GM12878 (cell line): ENCODE data around the gene FLT4. TPM values are rescaled to one million over a fixed set of nuclear protein-coding genes. Genes with fewer than 3 reads are reported as not detected.

Experiments
- ATAC-seq: fragments of 200-7000 bp; cut with Tn5 transposase; 3 replicates; pipeline ENCODE4 v1.9.1; 2020; ENCODE audit warnings: mild to moderate bottlenecking, moderate library complexity
- BruUV-seq: library from RNA; stranded (reverse); fragments of 400-500 nt; replicated peaks from 2 replicates; lab custom pipeline; 2021; lab: Mats Ljungman, UMichigan
- CTCF ChIA-PET: fragments of 300-600 bp; sonication (Branson Sonifier 250); formaldehyde crosslinking; extraction: SDS; loops from one replicate; lab custom pipeline; 2021; ENCODE audit warnings: inconsistent platforms; lab: Yijun Ruan, JAX
- POLR2A ChIA-PET: fragments of 350-600 bp; formaldehyde crosslinking; extraction: SDS; loops from one replicate; lab custom pipeline; 2021; ENCODE audit warnings: inconsistent platforms; lab: Charles Lee
- RAD21 ChIA-PET: fragments of 300-600 bp; sonication (Branson Sonifier 250); formaldehyde crosslinking; loops from one replicate; lab custom pipeline; 2023; ENCODE audit warnings: antibody characterized with exemption; ENCODE audit not compliant: unreplicated experiment; lab: Charles Lee
- SMC1A ChIA-PET: fragments of 300-600 bp; sonication (Branson Sonifier 250); formaldehyde crosslinking; loops from one replicate; lab custom pipeline; 2023; ENCODE audit not compliant: unreplicated experiment, uncharacterized antibody; lab: Charles Lee
- DNase-seq: peaks from one replicate; pipeline ENCODE4 v3.0.0-alpha.2; 2011; ENCODE audit warnings: low read depth, low spot score
- FAIRE-seq: peaks from 3 replicates; lab custom pipeline; 2011; peaks lifted over from hg19 to GRCh38; lab: Jason Lieb, UNC
- H2AFZ ChIP-seq: 2 replicates; pipeline ENCODE4 v1.6.0; 2011; ENCODE audit warnings: low read depth, low read length, control low read depth; ENCODE audit not compliant: control insufficient read depth
- H3K27ac ChIP-seq: 2 replicates; pipeline ENCODE4 v1.5.1; 2011; ENCODE audit warnings: control low read depth; ENCODE audit not compliant: control insufficient read depth, insufficient read depth
- H3K27me3 ChIP-seq, 2 experiments: replicated peaks in 1 of 2; 2 replicates each; pipeline versions ENCODE4 v1.6.0 to v1.6.1; 2011; ENCODE audit warnings: low read length in 1 of 2; ENCODE audit not compliant: control insufficient read depth in 2 of 2, insufficient read depth in 2 of 2
- H3K36me3 ChIP-seq, 2 experiments: 2 replicates each; pipeline ENCODE4 v1.5.1; 2011; ENCODE audit warnings: low read length in 1 of 2; ENCODE audit not compliant: control insufficient read depth in 2 of 2, insufficient read depth in 2 of 2
- H3K4me1 ChIP-seq: 2 replicates; pipeline ENCODE4 v1.6.1; 2011; ENCODE audit warnings: mild to moderate bottlenecking, low read length, moderate library complexity, mixed read lengths; ENCODE audit not compliant: control insufficient read depth, insufficient read depth
- H3K4me2 ChIP-seq: 2 replicates; pipeline ENCODE4 v1.6.0; 2011; ENCODE audit warnings: control low read depth; ENCODE audit not compliant: control insufficient read depth, insufficient read depth
- H3K4me3 ChIP-seq: fragments of 200-600 bp; sonication (generic); 2 replicates; pipeline ENCODE4 v1.5.1; 2016
- H3K79me2 ChIP-seq: 2 replicates; pipeline ENCODE4 v1.6.0; 2011; ENCODE audit warnings: low read length; ENCODE audit not compliant: control insufficient read depth, insufficient read depth
- H3K9ac ChIP-seq: 2 replicates; pipeline ENCODE4 v1.8.0; 2011; ENCODE audit warnings: low read length, control low read depth, mixed read lengths; ENCODE audit not compliant: control insufficient read depth, insufficient read depth
- H3K9me3 ChIP-seq: replicated peaks from 3 replicates; pipeline ENCODE4 v1.5.1; 2011; ENCODE audit warnings: mild to moderate bottlenecking, low read length; ENCODE audit not compliant: control insufficient read depth, insufficient read depth
- H4K20me1 ChIP-seq: 2 replicates; pipeline ENCODE4 v1.6.0; 2011; ENCODE audit not compliant: control insufficient read depth, insufficient read depth
- HCFC1 ChIP-seq: fragments of 150-350 bp; IDR thresholded peaks from 2 replicates; pipeline ENCODE4 v1.6.1; 2014; ENCODE audit warnings: low read length
- IKZF2 ChIP-seq, 2 experiments: fragments of 450-650 bp; IDR thresholded peaks; 2 replicates each; pipeline ENCODE4 v1.6.1; 2017; ENCODE audit warnings: mild to moderate bottlenecking in 2 of 2, moderate library complexity in 2 of 2
- IRF5 ChIP-seq: fragments of 450-650 bp; IDR thresholded peaks from 2 replicates; pipeline ENCODE4 v1.6.1; 2017; ENCODE audit warnings: borderline replicate concordance
- NR2F1 ChIP-seq: fragments of 450-650 bp; conservative IDR thresholded peaks from 2 replicates; pipeline ENCODE4 v1.6.1; 2017; ENCODE audit warnings: mild to moderate bottlenecking
- RELB ChIP-seq: fragments of 450-650 bp; IDR thresholded peaks from 2 replicates; pipeline ENCODE4 v1.6.1; 2017; ENCODE audit warnings: low read depth, mild to moderate bottlenecking, moderate library complexity
- TARDBP ChIP-seq: IDR thresholded peaks from 2 replicates; pipeline ENCODE4 v1.6.1; 2016; ENCODE audit warnings: borderline replicate concordance
- TBL1XR1 ChIP-seq: IDR thresholded peaks from 2 replicates; pipeline ENCODE4 v1.6.1; 2012; ENCODE audit warnings: low read depth, low read length, improper control_type of control experiment
- ZBED1 ChIP-seq: IDR thresholded peaks from 2 replicates; pipeline ENCODE4 v1.6.1; 2016; ENCODE audit warnings: borderline replicate concordance
- ZBTB11 ChIP-seq: fragments of 450-650 bp; formaldehyde crosslinking; IDR thresholded peaks from 2 replicates; pipeline ENCODE4 v1.5.0; 2022; ENCODE audit warnings: mild to moderate bottlenecking, missing genetic modification characterization
- ZNF217 ChIP-seq: fragments of 450-650 bp; IDR thresholded peaks from 2 replicates; pipeline ENCODE4 v1.6.1; 2017; ENCODE audit warnings: antibody characterized with exemption, mild to moderate bottlenecking
- ZNF24 ChIP-seq: fragments of 450-650 bp; IDR thresholded peaks from 2 replicates; pipeline ENCODE4 v1.6.1; 2017; ENCODE audit warnings: antibody characterized with exemption, mild to moderate bottlenecking
- WGBS: methylation state at CpG from one replicate; pipeline ENCODE4 v1.1.6; 2016; ENCODE audit warnings: low lambda C conversion rate; ENCODE audit not compliant: insufficient replicate concordance, insufficient coverage; ENCODE audit errors: missing lambda C conversion rate; 5-methylcytosine and 5-hydroxymethylcytosine counted together
- in situ Hi-C: fragments of 300-500 bp; cut with MboI; formaldehyde crosslinking; loops from 9 replicates; pipeline ENCODE4 v1.14.3; 2018; ENCODE audit warnings: mixed read lengths
- intact Hi-C: fragments of 100-400 bp; cut with micrococcal nuclease; formaldehyde crosslinking; loops from one replicate; pipeline ENCODE4 v1.14.2; 2022; ENCODE audit not compliant: unreplicated experiment
- polyA plus RNA-seq, 11 experiments: library from polyadenylated mRNA; depleted of rRNA in 4 of 11; unstranded in 6 of 11; stranded (reverse) in 5 of 11; fragments of >200 nt; fragmentation: Nextera tagmentation in 4 of 11; fragmentation: Illumina TruSeq in 1 of 11; extraction: Ambion mirVana in 4 of 11; extraction: Trizol in 1 of 11; gene quantifications; 1 replicate in 1 of 11; 2 replicates in 10 of 11; pipeline versions ENCODE4 v1.2.1 to v1.2.3, GENCODE V29; 2011 to 2016; ENCODE audit warnings: inconsistent platforms in 2 of 11, missing spikeins in 2 of 11, low read depth in 1 of 11
- total RNA-seq, 4 experiments: library from RNA; depleted of rRNA in 3 of 4; stranded (reverse); fragments of >200 nt in 3 of 4; fragmentation: Illumina TruSeq in 1 of 4; extraction: Trizol in 1 of 4; gene quantifications; 2 replicates each; pipeline versions ENCODE4 v1.2.1 to v1.2.3, GENCODE V29; 2013 to 2021

FLT4 gene
- total and polyA plus RNA-seq, 10 of the 15 experiments (the other 5 are each of a cell fraction or from before 2014, with no cell fraction given): 0.18 TPM; not detected in 9

GRCh38 chr5:180647465-180647864 lies 1.9 kb downstream of the FLT4 start:
- Histone ChIP-seq H3K79me2 (no peaks in the 10 kb centered on the region), H3K27ac (no peak overlapping the region), H3K4me3 (no peak overlapping the region), H2AFZ (no peak overlapping the region)
- in situ Hi-C loops: no loop called here
- ATAC-seq: no peak
- POLR2A ChIA-PET: no interaction called here
- TF ChIP-seq TARDBP: no peak
- TF ChIP-seq ZNF24: no peak
- no peak for TF ChIP-seq ZBTB11 (CRISPR knock-in tag)
- TF ChIP-seq RELB: no peak
- TF ChIP-seq NR2F1: no peak
- TF ChIP-seq TBL1XR1: no peak
- TF ChIP-seq ZBED1: no peak
- no peak for TF ChIP-seq ZNF217
- TF ChIP-seq IKZF2 (IDR thresholded peaks at IDR 0.05): no peak
- no peak for TF ChIP-seq IRF5
- TF ChIP-seq HCFC1: no peak
- TF ChIP-seq, all 136 proteins: peak for 0
- no TSS peak for BruUV-seq
- DNase-seq: no peak
- RAD21 ChIA-PET: no interaction called here
- Histone ChIP-seq H3K4me1 (no peaks in the 10 kb centered on the region), H3K4me2 (no peak overlapping the region), H4K20me1 (no peaks in the 10 kb centered on the region), H3K9me3 (no peaks in the 10 kb centered on the region), H3K27me3 (peaks cover 3 to 6% of the 10 kb centered on the region in 2 experiments; a peak in 2 of 4 replicates), H3K36me3 (no peaks in the 10 kb centered on the region), H3K9ac (no peak overlapping the region)
- intact Hi-C loops: no loop called here
- FAIRE-seq: no peak
- WGBS: 23% methylated on average over 8 of the region's 8 CpGs
- CTCF ChIA-PET: no interaction called here
- SMC1A ChIA-PET: no interaction called here
